Astrocyte of the cerebellum (primary cell): ENCODE results near the gene SEC23A.
"Not testable (repeated sequence)": the region's sequence is repeated elsewhere in the genome, so short reads cannot be mapped to it uniquely, and the experiment has no call there.

ENCODE experiments used
- DNase-seq: peaks from one replicate; pipeline ENCODE4 v3.0.0-alpha.2; 2011; ENCODE audit warnings: low read depth
- H3K4me3 ChIP-seq: 2 replicates; pipeline ENCODE4 v1.5.1; 2011; ENCODE audit warnings: mild to moderate bottlenecking, low read depth, low read length, moderate library complexity
- CTCF ChIP-seq: IDR thresholded peaks from 2 replicates; pipeline ENCODE4 v1.5.1; 2012; ENCODE audit warnings: low read length, low read depth, moderate library complexity, mild to moderate bottlenecking; ENCODE audit errors: missing control alignments
- in situ Hi-C: cut with HindIII; loops from 2 replicates; pipeline ENCODE4 v1.10.0; 2017; ENCODE audit warnings: low sequenced_read_pairs

Gene SEC23A

DNA sequence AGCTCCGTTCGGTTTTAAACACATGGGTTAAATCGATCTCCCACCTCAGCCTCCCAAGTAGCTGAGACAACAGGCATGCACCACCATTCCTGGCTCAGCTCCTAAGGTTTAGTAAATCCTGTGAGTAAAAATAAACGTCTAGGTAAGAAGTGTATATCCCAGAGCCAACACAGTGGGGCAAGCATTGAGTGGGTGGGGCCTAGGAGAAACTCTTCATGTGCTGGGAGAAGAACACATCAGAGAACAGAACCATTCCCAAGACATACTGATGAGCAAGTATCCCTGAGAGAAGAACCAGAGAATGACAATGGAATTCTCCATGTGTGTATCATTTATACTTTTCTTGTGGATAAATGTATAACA lies 86.3 kb downstream of the SEC23A start:
- no peak for DNase-seq
- in situ Hi-C loops, result no loop called here
- no peak overlapping the region for H3K4me3 ChIP-seq
- no peak for TF ChIP-seq CTCF

GRCh38 chr14:39015964-39016577 lies 87.0 kb downstream of the SEC23A start:
- no peak for TF ChIP-seq CTCF
- H3K4me3 ChIP-seq, result no peak overlapping the region
- in situ Hi-C loops, result no loop called here
- DNase-seq, result no peak

DNA sequence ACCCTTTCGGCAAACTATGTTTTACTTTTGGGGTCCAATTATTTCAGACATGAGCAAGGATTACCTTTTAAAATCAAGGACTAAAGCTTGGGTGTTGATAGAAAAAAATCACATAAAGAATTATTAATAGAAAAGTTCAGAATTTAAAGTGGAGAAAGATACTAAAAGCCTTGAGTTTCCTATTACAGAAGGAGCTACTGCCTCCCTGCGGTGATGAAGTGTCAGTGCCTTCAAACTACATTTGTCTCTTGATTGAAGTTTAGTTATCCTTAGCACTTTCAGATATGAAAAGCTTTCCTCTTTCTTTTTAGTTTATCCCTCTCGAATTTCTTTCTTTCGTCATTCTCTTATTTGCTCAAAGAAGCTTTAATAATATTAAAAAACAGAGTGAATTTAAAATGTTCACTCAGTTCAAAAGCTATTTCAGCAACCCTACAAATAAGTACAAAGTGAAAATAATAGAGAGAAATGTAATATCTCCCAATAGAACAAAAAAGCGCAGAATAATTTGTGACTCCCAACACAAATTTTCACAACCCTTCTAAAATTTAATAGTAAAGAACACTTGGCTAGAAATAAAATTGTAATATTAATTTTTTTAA lies 87.6 kb downstream of the SEC23A start:
- no peak overlapping the region for H3K4me3 ChIP-seq
- TF ChIP-seq CTCF, result peak; percentile 84
- DNase-seq, result peak; percentile 49
- in situ Hi-C loops, result no loop called here

DNA sequence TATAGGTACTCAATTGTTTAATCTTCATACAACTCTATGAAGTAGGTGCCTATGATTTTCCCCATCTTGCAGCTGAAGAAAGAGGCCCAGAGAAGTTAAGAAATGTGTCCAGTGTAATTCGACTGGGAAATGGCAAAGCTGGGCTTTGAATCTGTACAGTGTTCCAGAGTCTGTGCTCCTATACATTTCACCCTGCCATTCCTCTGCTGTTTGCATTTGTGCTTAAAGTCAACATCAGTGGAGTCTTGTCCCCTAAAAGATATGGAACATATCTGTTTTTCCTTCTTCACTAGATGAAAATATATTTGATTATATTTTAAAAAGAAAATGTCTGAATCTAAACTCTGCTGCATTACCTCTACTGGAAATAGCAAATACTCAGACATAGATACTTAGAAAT lies 88.6 kb downstream of the SEC23A start:
- DNase-seq, result no peak
- H3K4me3 ChIP-seq, result no peak overlapping the region
- TF ChIP-seq CTCF, result no peak
- in situ Hi-C loops, result loop anchor here (5.0 kb wide), 1 partner anchor 292 kb away; no protein-coding TSS in a partner anchor

DNA sequence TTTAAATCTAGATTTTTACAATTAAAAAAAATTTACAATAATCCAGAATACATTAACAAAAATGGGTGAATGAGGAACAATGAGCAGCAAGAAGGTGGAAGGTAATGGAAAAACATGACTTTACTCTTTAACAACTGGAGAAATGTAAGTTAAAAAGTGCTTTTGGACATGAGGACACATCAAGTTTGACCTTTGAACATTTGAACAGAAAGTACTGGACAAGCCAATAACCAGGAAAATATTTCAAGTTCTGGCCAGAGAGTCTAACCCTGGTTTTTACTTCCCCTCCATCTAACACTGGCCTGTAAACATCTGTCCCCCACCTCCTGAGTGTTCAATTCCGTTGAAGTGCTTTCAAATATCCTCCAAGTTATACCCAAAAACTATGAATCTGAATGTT lies 94.1 kb downstream of the SEC23A start:
- in situ Hi-C loops, DNase-seq, H3K4me3 ChIP-seq: not testable (repeated sequence)

- no peak overlapping the region for H3K4me3 ChIP-seq
- TF ChIP-seq CTCF, result no peak
- in situ Hi-C loops, result no loop called here
- DNase-seq, result no peak
These were observed 96.2 kb downstream of the SEC23A start for GRCh38 chr14:39006721-39007410.
